Measurements from ENCODE around the gene REV1.
"Not testable (repeated sequence)": the region's sequence is repeated elsewhere in the genome, so short reads cannot be mapped to it uniquely, and the experiment has no call there.

The REV1 gene

DNA sequence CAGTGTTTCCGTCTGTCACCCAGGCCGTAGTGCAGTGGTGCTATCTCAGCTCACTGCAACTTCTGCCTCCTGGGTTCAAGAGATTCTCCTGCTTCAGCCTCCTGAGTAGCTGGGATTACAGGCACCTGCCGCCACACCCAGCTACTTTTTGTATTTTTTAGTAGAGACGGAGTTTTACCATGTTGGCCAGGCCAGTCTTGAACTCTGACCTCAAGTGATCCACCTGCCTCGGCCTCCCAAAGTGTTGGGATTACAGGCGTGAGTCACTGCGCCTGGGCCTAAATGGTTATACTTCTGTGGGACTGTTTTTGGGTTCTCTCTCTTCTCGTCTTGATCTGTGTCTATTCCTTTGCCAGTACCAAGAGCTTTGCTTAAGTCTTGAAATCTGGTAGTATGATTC, 135.0 kb downstream of the REV1 start:
- DNase-seq (ENCODE audit: low read depth in 2 of 2): not testable (repeated sequence)

DNA sequence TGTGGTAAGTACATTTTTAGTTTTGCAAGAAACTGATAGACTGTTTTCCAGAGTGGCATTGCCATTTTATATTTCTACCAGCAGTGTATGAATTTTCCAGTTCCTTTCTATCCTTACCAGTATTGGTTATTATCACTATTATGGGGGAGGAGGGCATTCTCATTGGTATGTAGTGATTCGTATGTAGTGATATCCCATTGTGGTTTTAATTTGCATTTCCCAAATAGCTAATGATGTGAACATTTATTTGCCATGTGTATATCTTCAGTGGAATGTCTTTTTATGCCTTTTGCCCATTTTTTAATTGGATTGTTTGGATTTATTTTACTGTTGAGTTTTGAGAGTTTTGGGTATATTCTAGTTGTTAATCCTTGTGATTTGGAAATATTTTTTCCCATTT, 135.7 kb downstream of the REV1 start:
- no peak for DNase-seq (ENCODE audit: low read depth in 2 of 2)
